Endothelial cell of umbilical vein (primary cell): ENCODE measurements around the gene HAUS3. TPM values are rescaled to one million over a fixed set of nuclear protein-coding genes. Genes with fewer than 3 reads are reported as not detected.

Source experiments
- BruUV-seq: library from RNA; stranded (reverse); fragments of 400-500 nt; replicated peaks from 2 replicates; lab custom pipeline; 2021; lab: Mats Ljungman, UMichigan
- CTCF ChIA-PET: fragments of 300-600, 350-600 bp; sonication (Branson Sonifier 250); formaldehyde crosslinking; loops from one replicate; lab custom pipeline; 2021; ENCODE audit warnings: antibody characterized with exemption, inconsistent platforms; lab: Charles Lee
- POLR2A ChIA-PET: fragments of 300-600, 350-600 bp; sonication (Branson Sonifier 250); formaldehyde crosslinking; loops from one replicate; lab custom pipeline; 2021; ENCODE audit warnings: antibody characterized with exemption, inconsistent platforms; lab: Charles Lee
- DNase-seq: peaks from one replicate; pipeline ENCODE4 v3.0.0-alpha.2; 2011; ENCODE audit warnings: low read depth, low spot score
- FAIRE-seq: peaks from 2 replicates; lab custom pipeline; 2011; peaks lifted over from hg19 to GRCh38; lab: Jason Lieb, UNC
- H2AFZ ChIP-seq: 2 replicates; pipeline ENCODE4 v1.6.0; 2012; ENCODE audit warnings: low read depth, low read length, control low read depth, inconsistent platforms
- H3K27ac ChIP-seq: 2 replicates; pipeline ENCODE4 v1.5.1; 2011; ENCODE audit warnings: low read depth, mild to moderate bottlenecking, control low read depth, low read length, moderate library complexity; ENCODE audit not compliant: insufficient read depth
- H3K27me3 ChIP-seq, 2 experiments: 2 replicates each; pipeline versions ENCODE4 v1.6.0 to v1.6.1; 2011; ENCODE audit warnings: low read length in 2 of 2, mixed read lengths in 1 of 2; ENCODE audit not compliant: control insufficient read depth in 2 of 2, insufficient read depth in 2 of 2
- H3K36me3 ChIP-seq, 2 experiments: 2 replicates in 1 of 2; 3 replicates in 1 of 2; pipeline ENCODE4 v1.5.1; 2011; ENCODE audit warnings: low read length in 2 of 2, mild to moderate bottlenecking in 1 of 2, moderate library complexity in 1 of 2; ENCODE audit not compliant: control insufficient read depth in 2 of 2, insufficient read depth in 2 of 2; ENCODE audit errors: extremely low read depth in 1 of 2
- H3K4me1 ChIP-seq: 3 replicates; pipeline ENCODE4 v1.5.1; 2011; ENCODE audit warnings: mild to moderate bottlenecking, low read length; ENCODE audit not compliant: control insufficient read depth, insufficient read depth; ENCODE audit errors: extremely low read depth
- H3K4me2 ChIP-seq: 2 replicates; pipeline ENCODE4 v1.6.1; 2011; ENCODE audit warnings: low read length, control low read depth, mixed read lengths; ENCODE audit not compliant: insufficient read depth
- H3K4me3 ChIP-seq, 3 experiments: fragments of 200-600 bp in 1 of 3; sonication (generic), shearing (Covaris generic) in 1 of 3; replicated peaks in 1 of 3; 2 replicates each; pipeline ENCODE4 v1.5.1; 2011 to 2016; ENCODE audit warnings: control low read depth in 3 of 3, low read length in 3 of 3, mild to moderate bottlenecking in 2 of 3, inconsistent platforms in 1 of 3, low read depth in 1 of 3, moderate library complexity in 1 of 3; ENCODE audit not compliant: insufficient read depth in 1 of 3
- H3K79me2 ChIP-seq: 2 replicates; pipeline ENCODE4 v1.6.0; 2012; ENCODE audit warnings: low read length, inconsistent platforms; ENCODE audit not compliant: control insufficient read depth, insufficient read depth
- H3K9ac ChIP-seq: replicated peaks from 2 replicates; pipeline ENCODE3; 2011; ENCODE audit warnings: low read length, control low read depth; ENCODE audit not compliant: insufficient read depth; ENCODE audit errors: extremely low read depth
- H3K9me1 ChIP-seq: replicated peaks from 3 replicates; pipeline ENCODE4 v1.6.0; 2011; ENCODE audit warnings: mild to moderate bottlenecking, low read length; ENCODE audit not compliant: control insufficient read depth, insufficient read depth; ENCODE audit errors: extremely low read depth
- H3K9me3 ChIP-seq: replicated peaks from 2 replicates; pipeline ENCODE4 v1.5.1; 2012; ENCODE audit warnings: low read length, inconsistent platforms; ENCODE audit not compliant: control insufficient read depth, insufficient read depth
- H4K20me1 ChIP-seq: replicated peaks from 2 replicates; pipeline ENCODE3; 2011; ENCODE audit warnings: mild to moderate bottlenecking, low read length; ENCODE audit not compliant: control insufficient read depth, insufficient read depth; ENCODE audit errors: extremely low read depth
- EZH2 ChIP-seq: IDR thresholded peaks from 2 replicates; pipeline ENCODE4 v1.6.1; 2012; ENCODE audit warnings: borderline replicate concordance, low read depth, mild to moderate bottlenecking, moderate library complexity, low read length, inconsistent platforms; ENCODE audit not compliant: severe bottlenecking
- FOS ChIP-seq: IDR thresholded peaks from 2 replicates; pipeline ENCODE4 v1.6.1; 2011; ENCODE audit warnings: mild to moderate bottlenecking, low read length, moderate library complexity, borderline replicate concordance; ENCODE audit not compliant: insufficient read depth
- JUN ChIP-seq: IDR thresholded peaks from 2 replicates; pipeline ENCODE4 v1.6.1; 2011; ENCODE audit warnings: borderline replicate concordance, low read depth; ENCODE audit not compliant: insufficient read length, insufficient read depth
- POLR2A ChIP-seq: IDR thresholded peaks from 2 replicates; pipeline ENCODE4 v1.6.1; 2012; ENCODE audit warnings: low read depth, mild to moderate bottlenecking, control low read depth, low read length
- POLR2AphosphoS5 ChIP-seq: IDR thresholded peaks from 2 replicates; pipeline ENCODE4 v1.6.1; 2012; ENCODE audit warnings: low read depth, mild to moderate bottlenecking, control low read depth, low read length, moderate library complexity; ENCODE audit not compliant: insufficient read depth
- dilution Hi-C: fragments of 300-500 bp; cut with MboI; formaldehyde crosslinking; loops from one replicate; pipeline ENCODE4 v1.15.0; 2019; ENCODE audit warnings: low sequenced_read_pairs; ENCODE audit not compliant: extremely low pct_ligation_motif_present
- intact Hi-C: fragments of 100-400 bp; cut with micrococcal nuclease; formaldehyde crosslinking; loops from one replicate; pipeline ENCODE4 v1.10.0; 2022
- polyA plus RNA-seq, 4 experiments: library from polyadenylated mRNA; depleted of rRNA in 3 of 4; stranded (reverse) in 3 of 4; unstranded in 1 of 4; fragments of >200 nt; gene quantifications; 2 replicates each; pipeline versions ENCODE4 v1.2.1 to v1.2.3, GENCODE V29; 2011 to 2012; ENCODE audit warnings: missing spikeins in 1 of 4
- total RNA-seq: library from RNA; stranded (reverse); gene quantifications from 2 replicates; pipeline ENCODE4 v1.2.3, GENCODE V29; 2021
- TF ChIP-seq, protein P1 (sequence below): IDR thresholded peaks from 2 replicates; pipeline ENCODE4 v1.6.1; 2011; ENCODE audit not compliant: insufficient read depth, insufficient read length
- TF ChIP-seq, protein P2 (sequence below), 2 donors: IDR thresholded peaks; 1 replicate in 1 of 2; 2 replicates in 1 of 2; pipeline ENCODE4 v1.5.1; 2011; ENCODE audit warnings: low read length in 2 of 2, mild to moderate bottlenecking in 2 of 2, moderate library complexity in 2 of 2, control low read depth in 1 of 2, inconsistent platforms in 1 of 2, low read depth in 1 of 2; ENCODE audit not compliant: insufficient read depth in 1 of 2; ENCODE audit errors: extremely low read depth in 1 of 2

Gene HAUS3
- total and polyA plus RNA-seq, 2 donors (not counting 3 experiments of a cell fraction or from before 2014, with no cell fraction given) = 4.4 to 15.9 TPM

DNA sequence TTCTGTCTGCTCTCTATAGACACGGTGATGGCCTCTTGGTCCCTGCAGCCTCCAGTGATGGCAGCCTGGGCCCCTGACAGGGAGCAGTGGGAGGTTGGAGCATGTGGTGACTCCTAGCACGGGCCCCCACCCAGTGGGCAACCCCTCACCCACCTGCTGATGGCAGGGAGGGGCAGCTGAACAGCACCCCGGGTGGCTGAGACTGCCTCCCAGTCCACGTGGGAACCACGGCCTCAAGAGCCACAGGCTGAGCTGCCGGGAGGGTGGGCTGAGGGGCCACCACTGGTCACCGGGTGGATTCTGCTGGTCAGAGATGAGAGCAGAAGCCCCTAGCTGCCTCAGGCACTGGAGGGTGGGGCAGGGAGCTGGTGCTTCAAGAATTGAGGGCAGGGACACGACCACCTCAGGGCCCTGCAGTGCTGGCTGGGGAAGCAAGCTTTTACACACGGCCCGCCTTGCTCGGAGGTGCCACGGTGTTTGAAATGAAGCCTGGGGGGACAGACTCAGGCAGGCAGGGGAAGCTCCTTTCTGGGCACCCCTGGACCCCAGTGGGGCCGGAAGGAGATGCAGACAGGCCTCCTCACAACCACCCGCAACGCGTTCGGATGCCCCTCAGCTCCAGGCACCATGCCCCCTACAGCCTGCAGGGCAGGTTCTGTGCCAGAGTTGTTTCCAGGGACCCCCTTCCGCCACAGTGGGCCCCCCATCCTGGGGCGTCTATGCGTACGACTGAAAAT lies 6.3 kb upstream of the HAUS3 start:
- H2AFZ ChIP-seq = no peak overlapping the region
- no peak for TF ChIP-seq POLR2AphosphoS5
- no peak for TF ChIP-seq JUN
- TF ChIP-seq, protein P1, sequence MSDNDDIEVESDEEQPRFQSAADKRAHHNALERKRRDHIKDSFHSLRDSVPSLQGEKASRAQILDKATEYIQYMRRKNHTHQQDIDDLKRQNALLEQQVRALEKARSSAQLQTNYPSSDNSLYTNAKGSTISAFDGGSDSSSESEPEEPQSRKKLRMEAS = no peak
- no peak for TF ChIP-seq FOS
- TF ChIP-seq, protein P2, sequence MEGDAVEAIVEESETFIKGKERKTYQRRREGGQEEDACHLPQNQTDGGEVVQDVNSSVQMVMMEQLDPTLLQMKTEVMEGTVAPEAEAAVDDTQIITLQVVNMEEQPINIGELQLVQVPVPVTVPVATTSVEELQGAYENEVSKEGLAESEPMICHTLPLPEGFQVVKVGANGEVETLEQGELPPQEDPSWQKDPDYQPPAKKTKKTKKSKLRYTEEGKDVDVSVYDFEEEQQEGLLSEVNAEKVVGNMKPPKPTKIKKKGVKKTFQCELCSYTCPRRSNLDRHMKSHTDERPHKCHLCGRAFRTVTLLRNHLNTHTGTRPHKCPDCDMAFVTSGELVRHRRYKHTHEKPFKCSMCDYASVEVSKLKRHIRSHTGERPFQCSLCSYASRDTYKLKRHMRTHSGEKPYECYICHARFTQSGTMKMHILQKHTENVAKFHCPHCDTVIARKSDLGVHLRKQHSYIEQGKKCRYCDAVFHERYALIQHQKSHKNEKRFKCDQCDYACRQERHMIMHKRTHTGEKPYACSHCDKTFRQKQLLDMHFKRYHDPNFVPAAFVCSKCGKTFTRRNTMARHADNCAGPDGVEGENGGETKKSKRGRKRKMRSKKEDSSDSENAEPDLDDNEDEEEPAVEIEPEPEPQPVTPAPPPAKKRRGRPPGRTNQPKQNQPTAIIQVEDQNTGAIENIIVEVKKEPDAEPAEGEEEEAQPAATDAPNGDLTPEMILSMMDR (IDR thresholded peaks at IDR 0.05; ENCODE audit: extremely low read depth in 1 of 2, insufficient read depth in 1 of 2, low read depth in 1 of 2, low read length in 2 of 2) = no peak
- no peak for TF ChIP-seq POLR2A
- TF ChIP-seq EZH2 = no peak
- intact Hi-C loops = no loop called here
- POLR2A ChIA-PET = interaction anchor here (0.6 kb wide), 1 partner anchor 221 kb away, joined by 3 read pairs; the partner anchor contains the start of gene RNF4
- no peaks in the 10 kb centered on the region for H3K79me2 ChIP-seq
- no peak overlapping the region for H3K9ac ChIP-seq
- CTCF ChIA-PET = interaction anchor here (0.7 to 1.5 kb wide), 3 partner anchors 9 to 28 kb away, joined by 3 to 4 read pairs (median 3); no protein-coding TSS in a partner anchor
- H3K4me1 ChIP-seq = no peaks in the 10 kb centered on the region
- H4K20me1 ChIP-seq = no peaks in the 10 kb centered on the region
- peaks cover 2 to 24% of the 10 kb centered on the region in 2 experiments for H3K36me3 ChIP-seq
- no peak overlapping the region for H3K27ac ChIP-seq
- no peak overlapping the region for H3K4me3 ChIP-seq
- no peaks in the 10 kb centered on the region for H3K9me1 ChIP-seq
- no peaks in the 10 kb centered on the region for H3K27me3 ChIP-seq
- dilution Hi-C loops = no loop called here
- DNase-seq (no peak), FAIRE-seq (no peak)
- TSS peak; percentile 10 for BruUV-seq
- no peaks in the 10 kb centered on the region for H3K9me3 ChIP-seq
- no peak overlapping the region for H3K4me2 ChIP-seq
